HEK293T (cell line): ENCODE results near the gene GPR180.

ENCODE experiments used
- CTCF ChIA-PET: fragments of 350-600 bp; formaldehyde crosslinking; extraction: SDS; loops from one replicate; lab custom pipeline; 2021; ENCODE audit warnings: antibody characterized with exemption, inconsistent platforms; lab: Yijun Ruan, JAX
- POLR2A ChIA-PET: fragments of 350-600 bp; formaldehyde crosslinking; extraction: SDS; loops from one replicate; lab custom pipeline; 2020; ENCODE audit warnings: antibody characterized with exemption, inconsistent platforms; lab: Yijun Ruan, JAX
- DNase-seq: peaks from one replicate; pipeline ENCODE4 v3.0.0; 2012; ENCODE audit warnings: mixed read lengths; ENCODE audit errors: extremely low spot score
- ARNT ChIP-seq: fragments of 450-650 bp; IDR thresholded peaks from 2 replicates; pipeline ENCODE4 v1.6.1; 2017; ENCODE audit warnings: mild to moderate bottlenecking
- BHLHE40 ChIP-seq: fragments of 450-650 bp; IDR thresholded peaks from 2 replicates; pipeline ENCODE4 v1.6.1; 2016; ENCODE audit warnings: mild to moderate bottlenecking, moderate library complexity, borderline replicate concordance
- CTBP1 ChIP-seq: fragments of 450-650 bp; IDR thresholded peaks from 2 replicates; pipeline ENCODE4 v1.6.1; 2016; ENCODE audit warnings: borderline replicate concordance
- ELF4 ChIP-seq: fragments of 450-650 bp; IDR thresholded peaks from 2 replicates; pipeline ENCODE4 v1.6.1; 2017; ENCODE audit warnings: antibody characterized with exemption
- FOXA1 ChIP-seq: fragments of 450-650 bp; IDR thresholded peaks from 2 replicates; pipeline ENCODE4 v1.6.1; 2016; ENCODE audit warnings: mild to moderate bottlenecking
- FOXK2 ChIP-seq: fragments of 450-650 bp; IDR thresholded peaks from 2 replicates; pipeline ENCODE4 v1.6.1; 2016; ENCODE audit warnings: mild to moderate bottlenecking
- FOXM1 ChIP-seq: fragments of 450-650 bp; IDR thresholded peaks from 2 replicates; pipeline ENCODE4 v1.6.1; 2017; ENCODE audit warnings: mild to moderate bottlenecking, borderline replicate concordance
- HDGF ChIP-seq: fragments of 450-650 bp; IDR thresholded peaks from 2 replicates; pipeline ENCODE4 v1.6.1; 2017; ENCODE audit warnings: antibody characterized with exemption, borderline replicate concordance
- L3MBTL2 ChIP-seq: fragments of 450-650 bp; conservative IDR thresholded peaks from 2 replicates; pipeline ENCODE4 v1.6.1; 2016; ENCODE audit warnings: mild to moderate bottlenecking
- LEF1 ChIP-seq: fragments of 450-650 bp; IDR thresholded peaks from 2 replicates; pipeline ENCODE4 v1.6.1; 2017; ENCODE audit warnings: mild to moderate bottlenecking, borderline replicate concordance
- NFRKB ChIP-seq: fragments of 450-650 bp; IDR thresholded peaks from 2 replicates; pipeline ENCODE4 v1.6.1; 2016; ENCODE audit warnings: mild to moderate bottlenecking, moderate library complexity
- SP1 ChIP-seq: fragments of 450-650 bp; IDR thresholded peaks from 2 replicates; pipeline ENCODE4 v1.6.1; 2017
- SUZ12 ChIP-seq: fragments of 450-650 bp; IDR thresholded peaks from 2 replicates; pipeline ENCODE4 v1.6.1; 2016; ENCODE audit warnings: mild to moderate bottlenecking
- TARDBP ChIP-seq: fragments of 450-650 bp; IDR thresholded peaks from 2 replicates; pipeline ENCODE4 v1.6.1; 2016
- ZNF384 ChIP-seq: fragments of 450-650 bp; IDR thresholded peaks from 2 replicates; pipeline ENCODE4 v1.6.1; 2016
- TF ChIP-seq, protein P1 (sequence below): fragments of 450-650 bp; IDR thresholded peaks from 2 replicates; pipeline ENCODE4 v1.6.1; 2016

The GPR180 gene

DNA sequence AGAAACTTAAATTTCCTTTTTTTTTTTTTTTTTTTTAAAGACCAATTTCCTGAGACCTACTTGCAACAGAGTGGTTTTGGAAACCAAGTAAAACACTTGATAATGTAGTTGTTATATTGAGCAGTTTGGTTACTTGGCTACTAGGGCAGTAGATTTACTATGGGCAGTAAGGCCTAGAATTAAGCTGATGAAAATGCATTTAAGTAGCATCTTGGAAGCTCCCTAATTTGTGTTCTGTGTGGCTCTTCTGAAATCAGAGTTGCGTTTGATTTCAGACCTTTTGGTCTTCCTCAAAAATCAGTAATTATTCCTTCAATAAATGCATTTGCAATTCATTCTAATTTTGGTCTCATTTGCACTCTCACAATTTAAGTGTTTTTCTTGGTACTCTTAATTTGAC lies 810 bp downstream of the GPR180 start:
- ChIA-PET POLR2A (interaction anchor here (1.2 to 3.6 kb wide), 3 partner anchors 20 to 60 kb away, joined by 3 to 32 read pairs (median 6); no protein-coding TSS in a partner anchor), CTCF (no interaction called here)
- no peak for DNase-seq
- TF ChIP-seq HDGF = no peak
- TF ChIP-seq NFRKB = no peak
- no peak; the same call in 1 of the 2 replicates for TF ChIP-seq ZNF384
- TF ChIP-seq ELF4 = no peak
- TF ChIP-seq L3MBTL2 = no peak
- no peak for TF ChIP-seq SP1
- TF ChIP-seq CTBP1 = no peak
- no peak for TF ChIP-seq FOXA1
- no peak for TF ChIP-seq FOXK2

DNA sequence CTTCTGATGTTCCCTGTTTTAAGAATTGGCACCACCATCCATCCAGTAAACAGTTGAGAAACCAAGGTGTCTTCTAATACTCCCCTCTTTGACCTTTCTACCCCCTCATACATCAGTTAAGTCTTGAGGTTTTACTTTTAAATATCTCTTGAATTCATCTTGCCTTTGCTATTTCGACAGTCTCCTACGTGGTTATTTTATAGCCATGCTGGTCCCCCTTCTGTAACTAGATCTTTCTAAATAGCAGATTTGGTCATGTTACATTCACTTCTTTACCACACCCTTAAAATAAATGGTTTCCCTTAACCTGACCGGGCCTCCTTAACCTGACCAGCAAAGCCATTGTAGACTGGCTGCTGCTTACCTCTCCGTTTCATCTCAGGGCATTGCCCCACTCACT lies 5.4 kb downstream of the GPR180 start:
- ChIA-PET CTCF (no interaction called here), POLR2A (interaction anchor here (1.3 to 2.6 kb wide), 2 partner anchors 11 kb away, joined by 4 to 14 read pairs; partner anchors contain the start of gene TGDS)
- no peak for TF ChIP-seq FOXM1
- TF ChIP-seq BHLHE40 = no peak
- no peak for TF ChIP-seq FOXA1
- TF ChIP-seq L3MBTL2 = no peak
- TF ChIP-seq FOXK2 = no peak
- no peak for TF ChIP-seq LEF1
- no peak for TF ChIP-seq SUZ12
- TF ChIP-seq CTBP1 = no peak
- no peak for TF ChIP-seq TARDBP
- no peak for TF ChIP-seq NFRKB
- TF ChIP-seq SP1 = no peak
- TF ChIP-seq ELF4 = no peak
- no peak for TF ChIP-seq HDGF
- TF ChIP-seq ARNT = no peak
- no peak for TF ChIP-seq ZNF384
- DNase-seq = no peak

DNA sequence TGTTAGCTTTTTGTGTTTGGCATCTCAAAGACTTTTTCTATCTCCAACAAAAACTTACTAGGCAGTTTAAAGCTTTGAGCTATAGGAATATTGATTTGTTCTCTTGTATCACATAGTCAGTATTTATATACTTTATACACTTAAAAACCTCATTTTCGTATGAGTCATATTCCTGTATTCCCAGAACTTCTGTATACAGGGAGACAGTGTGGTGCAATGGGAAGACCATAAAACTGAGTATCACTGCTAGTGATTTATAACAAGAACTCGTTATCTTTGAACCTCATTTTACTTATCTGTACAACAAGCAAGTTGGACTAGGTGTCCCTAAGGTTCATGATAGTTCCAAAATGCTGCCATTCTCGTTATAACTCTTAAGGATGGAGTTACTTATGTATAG lies 6.3 kb downstream of the GPR180 start:
- CTCF ChIA-PET = interaction anchor here (0.6 to 1.5 kb wide), 3 partner anchors 10 to 13 kb away, joined by 3 to 7 read pairs (median 4); no protein-coding TSS in a partner anchor
- TF ChIP-seq SP1 (no peak), SUZ12 (no peak), L3MBTL2 (no peak), FOXK2 (no peak), BHLHE40 (no peak), CTBP1 (no peak), ARNT (no peak), LEF1 (no peak), FOXA1 (no peak), TARDBP (no peak), HDGF (no peak)

DNA sequence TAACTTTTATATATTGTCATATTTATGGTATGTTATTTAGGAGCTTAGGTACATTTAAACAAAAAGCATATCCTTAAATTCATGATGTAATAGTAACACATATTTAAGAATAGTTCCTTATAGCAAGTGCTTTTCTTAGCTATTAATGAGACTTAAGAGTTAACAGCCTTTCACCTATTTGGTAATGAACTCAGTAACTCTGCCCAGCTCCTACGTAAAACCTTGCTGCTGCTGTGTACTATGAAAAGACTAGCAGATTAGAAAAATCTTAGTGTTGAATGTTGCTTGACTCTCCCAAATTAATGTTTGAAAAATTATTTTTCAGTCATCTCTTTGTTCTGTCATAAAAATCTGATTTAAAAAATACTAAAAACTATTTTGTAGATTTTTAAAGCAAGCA lies 6.9 kb downstream of the GPR180 start:
- TF ChIP-seq LEF1 (no peak), TARDBP (no peak), FOXM1 (no peak), CTBP1 (no peak), SP1 (no peak), HDGF (no peak), L3MBTL2 (no peak), FOXA1 (no peak), NFRKB (no peak), SUZ12 (no peak), FOXK2 (no peak), BHLHE40 (no peak), ELF4 (no peak), ARNT (no peak), ZNF384 (no peak)
- TF ChIP-seq, protein P1, sequence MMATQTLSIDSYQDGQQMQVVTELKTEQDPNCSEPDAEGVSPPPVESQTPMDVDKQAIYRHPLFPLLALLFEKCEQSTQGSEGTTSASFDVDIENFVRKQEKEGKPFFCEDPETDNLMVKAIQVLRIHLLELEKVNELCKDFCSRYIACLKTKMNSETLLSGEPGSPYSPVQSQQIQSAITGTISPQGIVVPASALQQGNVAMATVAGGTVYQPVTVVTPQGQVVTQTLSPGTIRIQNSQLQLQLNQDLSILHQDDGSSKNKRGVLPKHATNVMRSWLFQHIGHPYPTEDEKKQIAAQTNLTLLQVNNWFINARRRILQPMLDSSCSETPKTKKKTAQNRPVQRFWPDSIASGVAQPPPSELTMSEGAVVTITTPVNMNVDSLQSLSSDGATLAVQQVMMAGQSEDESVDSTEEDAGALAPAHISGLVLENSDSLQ = no peak
- no peak for DNase-seq
- POLR2A ChIA-PET = interaction anchor here (1.3 kb wide), 1 partner anchor 12 kb away, joined by 4 read pairs; the partner anchor contains the start of gene TGDS
- CTCF ChIA-PET = interaction anchor here (0.9 to 1.5 kb wide), 2 partner anchors 9 to 12 kb away, joined by 4 to 7 read pairs; no protein-coding TSS in a partner anchor

More for the DNA sequence above, 6.3 kb downstream of the GPR180 start:
- POLR2A ChIA-PET = interaction anchor here (1.3 kb wide), 1 partner anchor 12 kb away, joined by 4 read pairs; the partner anchor contains the start of gene TGDS
- DNase-seq = no peak

DNA sequence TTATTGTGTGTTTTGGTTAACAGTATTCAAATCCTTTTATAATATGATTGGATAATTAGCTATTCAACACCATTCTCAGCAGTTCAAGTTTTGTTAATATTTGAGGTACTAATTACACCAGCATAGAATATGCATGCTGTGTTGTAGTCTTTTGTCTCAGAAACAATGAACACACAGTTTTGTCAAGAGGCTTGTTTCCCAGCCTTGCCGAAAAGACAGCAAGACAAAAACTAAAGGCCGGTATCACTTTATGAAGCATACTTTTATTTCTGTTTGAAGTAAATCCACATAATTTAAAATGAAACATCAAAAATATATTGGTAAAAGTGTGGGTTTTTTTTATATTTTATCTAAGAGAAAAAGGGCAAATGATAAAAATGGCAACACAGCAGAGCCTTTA lies 7.5 kb downstream of the GPR180 start:
- CTCF ChIA-PET = interaction anchor here (0.9 to 1.5 kb wide), 2 partner anchors 8 to 11 kb away, joined by 4 to 7 read pairs; no protein-coding TSS in a partner anchor
- POLR2A ChIA-PET = no interaction called here
- TF ChIP-seq L3MBTL2 (no peak), ZNF384 (no peak), LEF1 (no peak), ARNT (no peak), FOXM1 (no peak), FOXA1 (no peak), ELF4 (no peak), CTBP1 (no peak), SP1 (no peak), NFRKB (no peak), SUZ12 (no peak), TARDBP (no peak)
- no peak for DNase-seq

DNA sequence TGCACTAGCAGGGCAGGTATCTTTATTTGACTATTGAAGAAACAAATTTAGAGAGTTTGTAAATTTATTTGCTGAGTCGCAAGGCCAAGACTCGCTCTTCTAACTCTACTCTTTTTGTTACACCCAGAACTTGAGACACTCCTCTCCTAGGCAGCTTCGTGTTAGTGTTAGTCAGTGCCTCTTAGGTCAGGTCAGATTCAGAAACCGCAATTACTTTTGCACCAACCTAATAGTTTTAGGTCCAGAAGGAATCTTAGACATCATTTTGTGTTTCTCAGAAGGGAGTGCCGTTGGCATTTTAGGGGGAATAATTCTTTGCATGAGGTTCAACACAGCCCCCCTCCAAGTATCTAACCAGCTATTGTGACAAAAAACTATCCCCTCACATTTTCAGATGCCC lies 8.8 kb downstream of the GPR180 start:
- DNase-seq = no peak
- POLR2A ChIA-PET = no interaction called here
- CTCF ChIA-PET = no interaction called here
- TF ChIP-seq ELF4 (peak; percentile 39; the same call in 1 of the 2 replicates), ARNT (no peak)

DNA sequence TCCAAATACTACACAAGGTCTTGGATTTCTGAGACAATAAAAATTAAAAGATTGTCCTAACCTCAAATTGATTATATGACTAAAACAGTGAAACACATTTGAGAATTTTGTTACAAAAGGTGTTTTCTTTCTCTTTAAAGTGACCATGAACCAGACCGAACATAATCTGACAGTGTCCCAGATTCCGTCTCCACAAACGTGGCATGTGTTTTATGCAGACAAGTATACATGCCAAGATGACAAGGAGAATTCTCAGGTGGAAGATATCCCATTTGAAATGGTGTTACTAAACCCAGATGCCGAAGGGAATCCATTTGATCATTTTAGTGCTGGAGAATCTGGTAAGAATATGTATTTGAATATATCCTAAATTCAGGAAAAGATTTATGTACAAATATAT lies 10.4 kb downstream of the GPR180 start:
- ChIA-PET POLR2A (interaction anchor here (1.8 kb wide), 1 partner anchor 16 kb away, joined by 6 read pairs; the partner anchor contains the start of gene TGDS), CTCF (interaction anchor here (0.8 to 1.4 kb wide), 2 partner anchors 61 to 176 kb away, joined by 4 to 5 read pairs; no protein-coding TSS in a partner anchor)
- TF ChIP-seq LEF1 = no peak
- TF ChIP-seq FOXA1 = no peak
- TF ChIP-seq TARDBP = no peak
- no peak for TF ChIP-seq L3MBTL2
- TF ChIP-seq ARNT = no peak
- TF ChIP-seq ZNF384 = no peak
- TF ChIP-seq FOXK2 = no peak
- TF ChIP-seq SUZ12 = no peak
- no peak for TF ChIP-seq BHLHE40
- TF ChIP-seq, protein P1 = no peak
- no peak for TF ChIP-seq CTBP1
- TF ChIP-seq ELF4 = no peak
- no peak for TF ChIP-seq NFRKB
- TF ChIP-seq SP1 = no peak
- no peak for TF ChIP-seq FOXM1
- DNase-seq = no peak
